Neural progenitor cell (in vitro differentiated cells): ENCODE results near the gene IL10RA. TPM values are rescaled to one million over a fixed set of nuclear protein-coding genes. Genes with fewer than 3 reads are reported as not detected.

Experiments
- DNase-seq: peaks from one replicate; pipeline ENCODE4 v3.0.0-alpha.2; 2016; ENCODE audit warnings: low spot score
- H2AFZ ChIP-seq: fragments of 200-600 bp; sonication (generic); replicated peaks from 2 replicates; pipeline ENCODE4 v1.6.1; 2016; ENCODE audit warnings: antibody characterized with exemption
- H3F3A ChIP-seq: fragments of 200-600 bp; sonication (generic); 2 replicates; pipeline ENCODE4 v1.6.1; 2016; ENCODE audit warnings: antibody characterized with exemption, low read depth
- H3K27ac ChIP-seq: fragments of 200-600 bp; sonication (generic); 2 replicates; pipeline ENCODE4 v1.5.1; 2016; ENCODE audit warnings: mild to moderate bottlenecking
- H3K27me3 ChIP-seq: fragments of 200-600 bp; sonication (generic); 2 replicates; pipeline ENCODE4 v1.6.1; 2016; ENCODE audit warnings: mild to moderate bottlenecking, moderate library complexity
- H3K36me3 ChIP-seq: fragments of 200-600 bp; sonication (generic); 2 replicates; pipeline ENCODE4 v1.5.1; 2016
- H3K4me1 ChIP-seq: fragments of 200-600 bp; sonication (generic); 2 replicates; pipeline ENCODE4 v1.6.1; 2016; ENCODE audit warnings: mixed run types
- H3K4me2 ChIP-seq: fragments of 200-600 bp; sonication (generic); 2 replicates; pipeline ENCODE4 v1.6.1; 2016
- H3K4me3 ChIP-seq: fragments of 200-600 bp; sonication (generic); 2 replicates; pipeline ENCODE4 v1.5.1; 2016
- H3K79me2 ChIP-seq: fragments of 200-600 bp; sonication (generic); 2 replicates; pipeline ENCODE4 v1.6.1; 2016; ENCODE audit warnings: low read depth
- H3K9ac ChIP-seq: fragments of 200-600 bp; sonication (generic); 2 replicates; pipeline ENCODE4 v1.6.1; 2016
- H3K9me3 ChIP-seq: fragments of 200-600 bp; sonication (generic); 2 replicates; pipeline ENCODE4 v1.5.1; 2016; ENCODE audit warnings: low read depth
- H4K20me1 ChIP-seq: fragments of 200-600 bp; sonication (generic); 2 replicates; pipeline ENCODE4 v1.6.1; 2016; ENCODE audit warnings: low read depth
- H3K27ac Mint-ChIP-seq: 3 replicates; pipeline ENCODE4 v1.8.0; 2021; ENCODE audit warnings: mixed read lengths
- H3K27me3 Mint-ChIP-seq: 2 replicates; pipeline ENCODE4 v1.8.0; 2022; ENCODE audit warnings: low read depth, mild to moderate bottlenecking, inconsistent platforms, moderate library complexity, mixed read lengths; ENCODE audit not compliant: insufficient read depth
- H3K36me3 Mint-ChIP-seq: 3 replicates; pipeline ENCODE4 v1.8.0; 2021; ENCODE audit warnings: mixed read lengths
- H3K4me1 Mint-ChIP-seq: 3 replicates; pipeline ENCODE4 v1.8.0; 2021; ENCODE audit warnings: mixed read lengths
- H3K4me3 Mint-ChIP-seq: 3 replicates; pipeline ENCODE4 v1.8.0; 2021; ENCODE audit warnings: mild to moderate bottlenecking, moderate library complexity, mixed read lengths
- H3K9me3 Mint-ChIP-seq: 3 replicates; pipeline ENCODE4 v1.8.0; 2020; ENCODE audit warnings: mixed read lengths
- EZH2 ChIP-seq: fragments of 200-600 bp; sonication (generic); IDR thresholded peaks from 2 replicates; pipeline ENCODE4 v1.6.1; 2017; ENCODE audit warnings: antibody characterized with exemption, mild to moderate bottlenecking, moderate library complexity
- EZH2phosphoT487 ChIP-seq: fragments of 200-600 bp; sonication (generic); IDR thresholded peaks from 2 replicates; pipeline ENCODE4 v1.6.1; 2017; ENCODE audit warnings: antibody characterized with exemption
- total RNA-seq: library from RNA; depleted of rRNA; stranded (reverse); fragments of >200 nt; gene quantifications from 2 replicates; pipeline ENCODE4 v1.2.3, GENCODE V29; 2015; ENCODE audit warnings: low replicate concordance
- TF ChIP-seq, protein P1 (sequence below): fragments of 200-600 bp; sonication (generic); IDR thresholded peaks from 2 replicates; pipeline ENCODE4 v1.5.1; 2017; ENCODE audit warnings: antibody characterized with exemption, mild to moderate bottlenecking

The IL10RA gene
- total RNA-seq, 1 donor from 2014 or later: not detected

- Histone ChIP-seq H3K79me2 (no peaks in the 10 kb centered on the region), H4K20me1 (no peaks in the 10 kb centered on the region), H2AFZ (no peak overlapping the region), H3F3A (no peaks in the 10 kb centered on the region), H3K4me1 (peaks cover 9% of the 10 kb centered on the region), H3K36me3 (no peaks in the 10 kb centered on the region), H3K27ac (no peak overlapping the region), H3K9me3 (no peaks in the 10 kb centered on the region), H3K4me3 (no peak overlapping the region), H3K9ac (no peak overlapping the region), H3K4me2 (no peak overlapping the region), H3K27me3 (no peaks in the 10 kb centered on the region)
- TF ChIP-seq EZH2phosphoT487 (no peak), EZH2 (no peak)
- TF ChIP-seq, protein P1, sequence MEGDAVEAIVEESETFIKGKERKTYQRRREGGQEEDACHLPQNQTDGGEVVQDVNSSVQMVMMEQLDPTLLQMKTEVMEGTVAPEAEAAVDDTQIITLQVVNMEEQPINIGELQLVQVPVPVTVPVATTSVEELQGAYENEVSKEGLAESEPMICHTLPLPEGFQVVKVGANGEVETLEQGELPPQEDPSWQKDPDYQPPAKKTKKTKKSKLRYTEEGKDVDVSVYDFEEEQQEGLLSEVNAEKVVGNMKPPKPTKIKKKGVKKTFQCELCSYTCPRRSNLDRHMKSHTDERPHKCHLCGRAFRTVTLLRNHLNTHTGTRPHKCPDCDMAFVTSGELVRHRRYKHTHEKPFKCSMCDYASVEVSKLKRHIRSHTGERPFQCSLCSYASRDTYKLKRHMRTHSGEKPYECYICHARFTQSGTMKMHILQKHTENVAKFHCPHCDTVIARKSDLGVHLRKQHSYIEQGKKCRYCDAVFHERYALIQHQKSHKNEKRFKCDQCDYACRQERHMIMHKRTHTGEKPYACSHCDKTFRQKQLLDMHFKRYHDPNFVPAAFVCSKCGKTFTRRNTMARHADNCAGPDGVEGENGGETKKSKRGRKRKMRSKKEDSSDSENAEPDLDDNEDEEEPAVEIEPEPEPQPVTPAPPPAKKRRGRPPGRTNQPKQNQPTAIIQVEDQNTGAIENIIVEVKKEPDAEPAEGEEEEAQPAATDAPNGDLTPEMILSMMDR: no peak
- no peak for DNase-seq
- Mint-ChIP-seq H3K4me1 (no peaks in the 10 kb centered on the region), H3K4me3 (no peak overlapping the region), H3K27me3 (peaks cover 9% of the 10 kb centered on the region), H3K27ac (no peak overlapping the region), H3K36me3 (no peaks in the 10 kb centered on the region), H3K9me3 (no peaks in the 10 kb centered on the region)
These were observed 9.9 kb downstream of the IL10RA start for GRCh38 chr11:117996058-117996457.

DNA sequence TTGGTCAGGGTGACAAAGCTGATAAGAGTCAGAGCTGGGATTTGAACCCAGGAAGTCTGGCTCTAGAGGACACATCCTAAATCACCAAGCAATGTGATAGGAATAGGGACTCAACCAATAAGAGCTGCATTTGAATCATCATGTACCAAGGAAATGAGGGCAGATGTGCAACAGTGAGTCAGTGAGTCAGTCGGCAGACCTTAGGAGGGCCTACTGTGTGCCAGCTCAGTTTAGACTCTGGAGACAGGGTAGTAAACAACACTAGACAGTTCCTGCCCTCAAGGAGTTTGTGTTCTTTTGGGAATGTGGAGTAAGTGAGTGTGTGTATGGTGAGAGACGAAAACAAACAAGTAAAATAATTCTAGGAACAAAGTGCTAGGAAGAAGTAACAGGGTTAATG, 11.2 kb downstream of the IL10RA start:
- peaks cover 9% of the 10 kb centered on the region for H3K27me3 Mint-ChIP-seq
- Histone ChIP-seq H3K4me3 (no peak overlapping the region), H2AFZ (no peak overlapping the region), H3F3A (peaks cover 7% of the 10 kb centered on the region), H3K27me3 (no peaks in the 10 kb centered on the region), H3K4me2 (no peak overlapping the region), H3K36me3 (no peaks in the 10 kb centered on the region), H4K20me1 (no peaks in the 10 kb centered on the region), H3K4me1 (peaks cover 16% of the 10 kb centered on the region), H3K27ac (no peak overlapping the region), H3K79me2 (no peaks in the 10 kb centered on the region), H3K9ac (no peak overlapping the region), H3K9me3 (no peaks in the 10 kb centered on the region)
- peaks cover 4% of the 10 kb centered on the region for H3K4me1 Mint-ChIP-seq
- no peaks in the 10 kb centered on the region for H3K36me3 Mint-ChIP-seq
- no peak for DNase-seq
- no peaks in the 10 kb centered on the region for H3K9me3 Mint-ChIP-seq
- no peak overlapping the region for H3K4me3 Mint-ChIP-seq
- TF ChIP-seq EZH2phosphoT487 (no peak), EZH2 (no peak)
- TF ChIP-seq, protein P1: no peak
- H3K27ac Mint-ChIP-seq: no peak overlapping the region

DNA sequence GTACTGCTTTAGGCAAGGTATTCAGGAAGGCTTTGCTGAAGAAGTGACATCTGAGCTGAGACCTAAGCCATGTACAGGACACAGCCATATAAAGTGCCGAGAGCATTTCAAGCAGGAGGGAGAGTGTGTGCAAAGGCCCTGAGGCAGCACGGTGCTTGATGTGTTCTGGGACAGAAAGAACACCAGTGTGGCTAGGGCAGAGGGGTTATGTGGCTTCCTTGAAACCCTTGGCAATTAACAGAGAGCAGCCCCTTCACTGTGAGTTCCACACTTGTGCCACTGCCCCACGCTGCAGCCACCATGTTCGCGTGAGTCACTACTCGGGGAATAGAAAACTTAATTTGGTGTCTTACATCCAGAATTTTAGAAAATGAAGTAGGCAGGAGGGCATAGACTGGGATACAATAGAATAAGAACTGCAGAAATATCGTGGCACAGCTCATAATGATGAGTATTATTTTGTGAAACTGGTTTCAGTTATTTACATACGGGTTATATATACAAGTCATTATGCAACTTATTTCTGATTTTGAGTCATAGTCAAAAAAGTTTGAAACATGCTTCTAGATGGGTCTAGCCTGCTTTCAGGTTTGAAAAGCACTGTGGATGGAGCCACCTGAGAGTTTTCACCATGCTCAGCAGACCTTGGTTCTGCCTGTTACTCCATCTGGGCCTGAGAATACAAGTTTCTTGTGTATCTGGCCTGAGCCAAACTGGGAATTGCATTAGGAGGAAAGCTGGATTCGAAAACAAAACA, 11.8 kb downstream of the IL10RA start:
- H3K4me1 ChIP-seq: peaks cover 20% of the 10 kb centered on the region
- peaks cover 13% of the 10 kb centered on the region for H3F3A ChIP-seq
- H3K36me3 ChIP-seq: no peaks in the 10 kb centered on the region
- H3K79me2 ChIP-seq: no peaks in the 10 kb centered on the region
- TF ChIP-seq EZH2phosphoT487: no peak
- no peak for TF ChIP-seq EZH2
- TF ChIP-seq, protein P1: no peak
- no peaks in the 10 kb centered on the region for H4K20me1 ChIP-seq
- Mint-ChIP-seq H3K9me3 (no peaks in the 10 kb centered on the region), H3K4me1 (peaks cover 9% of the 10 kb centered on the region), H3K36me3 (no peaks in the 10 kb centered on the region), H3K27me3 (peaks cover 9% of the 10 kb centered on the region), H3K27ac (no peak overlapping the region), H3K4me3 (no peak overlapping the region)
- no peaks in the 10 kb centered on the region for H3K9me3 ChIP-seq
- H3K4me2 ChIP-seq: no peak overlapping the region
- H2AFZ ChIP-seq: no peak overlapping the region
- DNase-seq: no peak
- no peak overlapping the region for H3K9ac ChIP-seq
- no peak overlapping the region for H3K4me3 ChIP-seq
- H3K27ac ChIP-seq: no peak overlapping the region
- no peaks in the 10 kb centered on the region for H3K27me3 ChIP-seq
